Transverse colon (tissue), 4 donors: ENCODE results near the gene ZFPM1. TPM values are rescaled to one million over a fixed set of nuclear protein-coding genes. Genes with fewer than 3 reads are reported as not detected.

ENCODE experiments used
- DNase-seq: peaks from one replicate; pipeline ENCODE4 v3.0.0-alpha.2; 2019
- H3K27ac ChIP-seq, 4 donors: fragments of 200-600 bp; sonication (generic); 2 replicates each; pipeline ENCODE4 v1.5.1; 2016 to 2018; ENCODE audit warnings: inconsistent platforms in 4 of 4
- H3K27me3 ChIP-seq: fragments of 200-600 bp; sonication (generic); 2 replicates; pipeline ENCODE4 v1.5.1; 2017; ENCODE audit warnings: inconsistent platforms
- H3K36me3 ChIP-seq, 4 donors: fragments of 200-600 bp; sonication (generic); 2 replicates each; pipeline ENCODE4 v1.5.1; 2017 to 2019; ENCODE audit warnings: inconsistent platforms in 4 of 4
- H3K4me1 ChIP-seq, 4 donors: fragments of 200-600 bp; sonication (generic); 2 replicates each; pipeline ENCODE4 v1.5.1; 2017 to 2020; ENCODE audit warnings: inconsistent platforms in 4 of 4
- H3K4me3 ChIP-seq, 4 donors: fragments of 200-600 bp; sonication (generic); 1 replicate in 1 of 4; 2 replicates in 3 of 4; pipeline versions ENCODE4 v1.5.1 to v1.6.1; 2017 to 2019; ENCODE audit warnings: inconsistent platforms in 4 of 4
- H3K9me3 ChIP-seq, 2 donors: fragments of 200-600 bp; sonication (generic); 2 replicates each; pipeline ENCODE4 v1.5.1; 2017 to 2019; ENCODE audit warnings: inconsistent platforms in 2 of 2
- CTCF ChIP-seq, 5 experiments: fragments of 200-600 bp in 3 of 5; fragments of 450-650 bp in 2 of 5; sonication (generic) in 3 of 5; IDR thresholded peaks; 1 replicate in 2 of 5; 2 replicates in 3 of 5; pipeline ENCODE4 v1.5.1; 2016 to 2017; ENCODE audit warnings: antibody characterized with exemption in 5 of 5, inconsistent platforms in 3 of 5, mild to moderate bottlenecking in 2 of 5, moderate library complexity in 1 of 5
- EP300 ChIP-seq: sonication (generic); formaldehyde crosslinking; IDR thresholded peaks from one replicate; pipeline ENCODE4 v1.6.1; 2017; ENCODE audit warnings: antibody characterized with exemption, low read depth
- POLR2A ChIP-seq: fragments of 450-650 bp; IDR thresholded peaks from one replicate; pipeline ENCODE4 v1.6.1; 2016; ENCODE audit warnings: antibody characterized with exemption, mild to moderate bottlenecking, moderate library complexity
- POLR2AphosphoS5 ChIP-seq, 3 donors: sonication (generic); formaldehyde crosslinking; IDR thresholded peaks; one replicate each; pipeline ENCODE4 v1.6.1; 2016; ENCODE audit warnings: antibody characterized with exemption in 3 of 3
- WGBS, 2 donors: methylation state at CpG; one replicate each; pipeline ENCODE4 v1.1.5; 2018; ENCODE audit warnings: low coverage in 1 of 2; 5-methylcytosine and 5-hydroxymethylcytosine counted together
- in situ Hi-C, 4 donors: fragments of 200-750 bp; cut with MboI; loops; one replicate each; pipeline versions ENCODE4 v1.15.0 to v1.15.1; 2017; ENCODE audit warnings: low sequenced_read_pairs in 3 of 4, low pct_ligation_motif_present in 1 of 4, low pct_unique_long_range_greater_than_20kb in 1 of 4
- intact Hi-C: fragments of 100-400 bp; cut with DNase I; formaldehyde crosslinking; loops from one replicate; pipeline ENCODE4 v1.15.1; 2023; ENCODE audit warnings: low total_unique reads
- total RNA-seq, 4 donors: library from RNA; depleted of rRNA; stranded (reverse); fragments of >200 nt; gene quantifications; one replicate each; pipeline ENCODE4 v1.1.0, GENCODE V29; 2016

The ZFPM1 gene
- total RNA-seq, 4 donors from 2014 or later: 1.2 to 4.6 (median 3.1) TPM

GRCh38 chr16:88471115-88471514 is 18.0 kb downstream of the ZFPM1 start:
- DNase-seq: no peak
- Histone ChIP-seq H3K27me3 (no peaks in the 10 kb centered on the region), H3K4me3 (no peak overlapping the region), H3K36me3 (no peaks in the 10 kb centered on the region), H3K4me1 (peaks cover 0 to 4% (median 0%) of the 10 kb centered on the region in 4 donors), H3K9me3 (no peaks in the 10 kb centered on the region), H3K27ac (no peak overlapping the region)
- intact Hi-C loops (no loop called here), in situ Hi-C loops (no loop called here)
- TF ChIP-seq CTCF (IDR thresholded peaks at IDR 0.05) (no peak), POLR2A (no peak), EP300 (no peak), POLR2AphosphoS5 (IDR thresholded peaks at IDR 0.05) (no peak)
- 92% methylated on average over 14 of the region's 17 CpGs; no CpG with 5 or more reads in 1 of the 2 donors for WGBS, 2 donors

GRCh38 chr16:88471575-88471974 is 18.5 kb downstream of the ZFPM1 start:
- H3K9me3 ChIP-seq: no peaks in the 10 kb centered on the region
- no peak for TF ChIP-seq POLR2AphosphoS5 (IDR thresholded peaks at IDR 0.05)
- TF ChIP-seq POLR2A: no peak
- no peak for TF ChIP-seq EP300
- TF ChIP-seq CTCF (IDR thresholded peaks at IDR 0.05): no peak
- H3K4me1 ChIP-seq: peaks cover 0 to 4% (median 0%) of the 10 kb centered on the region in 4 donors
- no peaks in the 10 kb centered on the region for H3K27me3 ChIP-seq
- in situ Hi-C loops (no loop called here), intact Hi-C loops (no loop called here)
- H3K4me3 ChIP-seq: no peak overlapping the region
- no peak overlapping the region for H3K27ac ChIP-seq
- H3K36me3 ChIP-seq: no peaks in the 10 kb centered on the region
- WGBS, 2 donors: 92% methylated on average over 16 of the region's 16 CpGs; no CpG with 5 or more reads in 1 of the 2 donors
- DNase-seq: no peak

- H3K27me3 ChIP-seq: no peaks in the 10 kb centered on the region
- H3K9me3 ChIP-seq: no peaks in the 10 kb centered on the region
- intact Hi-C loops (no loop called here), in situ Hi-C loops (no loop called here)
- no peak for DNase-seq
- no peak overlapping the region for H3K27ac ChIP-seq
- TF ChIP-seq CTCF (IDR thresholded peaks at IDR 0.05) (no peak), EP300 (no peak), POLR2AphosphoS5 (IDR thresholded peaks at IDR 0.05) (no peak), POLR2A (no peak)
- 59% methylated on average over 7 of the region's 12 CpGs; no CpG with 5 or more reads in 1 of the 2 donors for WGBS, 2 donors
- peaks cover 0 to 4% (median 0%) of the 10 kb centered on the region in 4 donors for H3K4me1 ChIP-seq
- no peaks in the 10 kb centered on the region for H3K36me3 ChIP-seq
- no peak overlapping the region for H3K4me3 ChIP-seq
These were observed 19.0 kb downstream of the ZFPM1 start for GRCh38 chr16:88472069-88472468.

- Histone ChIP-seq H3K9me3 (no peaks in the 10 kb centered on the region), H3K27me3 (no peaks in the 10 kb centered on the region), H3K4me1 (peaks cover 0 to 4% (median 0%) of the 10 kb centered on the region in 4 donors), H3K4me3 (no peak overlapping the region), H3K36me3 (no peaks in the 10 kb centered on the region), H3K27ac (no peak overlapping the region)
- TF ChIP-seq POLR2A (no peak), EP300 (no peak), CTCF (IDR thresholded peaks at IDR 0.05) (no peak), POLR2AphosphoS5 (IDR thresholded peaks at IDR 0.05) (no peak)
- intact Hi-C loops: no loop called here
- WGBS, 2 donors: 83% methylated on average over 11 of the region's 22 CpGs; no CpG with 5 or more reads in 1 of the 2 donors
- in situ Hi-C loops: no loop called here
- no peak for DNase-seq
These were observed 19.6 kb downstream of the ZFPM1 start for GRCh38 chr16:88472637-88473205.
